Loucy (cell line): ENCODE data around the gene NUAK2.

ENCODE experiments used
- H2AFZ ChIP-seq: fragments of 200-600 bp; sonication (generic); 2 replicates; pipeline ENCODE4 v1.6.0; 2016; ENCODE audit warnings: antibody characterized with exemption, mild to moderate bottlenecking, low read length, moderate library complexity
- H3F3A ChIP-seq: fragments of 200-600 bp; 2 replicates; pipeline ENCODE4 v1.6.0; 2016; ENCODE audit warnings: antibody characterized with exemption, low read depth, mild to moderate bottlenecking
- H3K27me3 ChIP-seq: fragments of 200-600 bp; sonication (generic); 2 replicates; pipeline ENCODE4 v1.6.1; 2014; ENCODE audit warnings: low read length, mild to moderate bottlenecking; ENCODE audit not compliant: insufficient read depth, poor library complexity, severe bottlenecking
- H3K36me3 ChIP-seq: fragments of 200-600 bp; sonication (generic); 2 replicates; pipeline ENCODE4 v1.6.1; 2016; ENCODE audit warnings: low read length; ENCODE audit not compliant: insufficient read depth
- H3K4me1 ChIP-seq: fragments of 200-600 bp; sonication (generic); 2 replicates; pipeline ENCODE4 v1.5.1; 2014; ENCODE audit warnings: low read length, mild to moderate bottlenecking; ENCODE audit not compliant: insufficient read depth, poor library complexity, severe bottlenecking
- H3K4me2 ChIP-seq: fragments of 200-600 bp; sonication (generic); 2 replicates; pipeline ENCODE4 v1.6.0; 2014; ENCODE audit warnings: antibody characterized with exemption, low read length, low read depth, mild to moderate bottlenecking; ENCODE audit not compliant: poor library complexity, severe bottlenecking
- H3K4me3 ChIP-seq: fragments of 200-600 bp; sonication (generic); 2 replicates; pipeline ENCODE4 v1.5.1; 2014; ENCODE audit warnings: low read length, mild to moderate bottlenecking, mixed read lengths; ENCODE audit not compliant: poor library complexity, severe bottlenecking
- H3K79me2 ChIP-seq: fragments of 200-600 bp; sonication (generic); 2 replicates; pipeline ENCODE4 v1.6.1; 2014; ENCODE audit warnings: low read length; ENCODE audit not compliant: insufficient read depth
- H3K9ac ChIP-seq: fragments of 200-600 bp; sonication (generic); 2 replicates; pipeline ENCODE4 v1.6.0; 2014; ENCODE audit warnings: mild to moderate bottlenecking, low read depth, low read length, moderate library complexity; ENCODE audit not compliant: poor library complexity, severe bottlenecking
- H3K9me2 ChIP-seq: fragments of 200-600 bp; sonication (generic); replicated peaks from 2 replicates; pipeline ENCODE4 v1.6.1; 2016; ENCODE audit warnings: low read depth, low read length, mixed read lengths
- H3K9me3 ChIP-seq: fragments of 200-600 bp; sonication (generic); 2 replicates; pipeline ENCODE4 v1.6.1; 2014; ENCODE audit warnings: mild to moderate bottlenecking, antibody characterized with exemption, low read length, low read depth; ENCODE audit not compliant: insufficient read depth
- H4K20me1 ChIP-seq: fragments of 200-600 bp; sonication (generic); 2 replicates; pipeline ENCODE4 v1.6.0; 2014; ENCODE audit warnings: antibody characterized with exemption, low read length, mild to moderate bottlenecking; ENCODE audit not compliant: insufficient read depth, poor library complexity, severe bottlenecking
- CTCF ChIP-seq: fragments of 200-600 bp; sonication (generic); conservative IDR thresholded peaks from 2 replicates; pipeline ENCODE4 v1.5.1; 2014; ENCODE audit warnings: mild to moderate bottlenecking, antibody characterized with exemption, low read length
- EZH2phosphoT487 ChIP-seq: fragments of 200-600 bp; IDR thresholded peaks from 2 replicates; pipeline ENCODE4 v1.6.1; 2018; ENCODE audit warnings: antibody characterized with exemption, mild to moderate bottlenecking, moderate library complexity, borderline replicate concordance

The NUAK2 gene

GRCh38 chr1:205337481-205337880, 15.9 kb upstream of the NUAK2 start:
- 0 out of 2 replicates have a peak overlapping the region, but pooled peaks have one; percentile 54 for H2AFZ ChIP-seq
- TF ChIP-seq EZH2phosphoT487 (no peak), CTCF (no peak)
- H3K36me3 ChIP-seq = no peaks in the 10 kb centered on the region
- no peaks in the 10 kb centered on the region for H3K27me3 ChIP-seq
- no peaks in the 10 kb centered on the region for H3K9me2 ChIP-seq
- H3K9me3 ChIP-seq = no peaks in the 10 kb centered on the region
- H3K79me2 ChIP-seq = no peaks in the 10 kb centered on the region
- H3K4me1 ChIP-seq = no peaks in the 10 kb centered on the region
- no peaks in the 10 kb centered on the region for H3F3A ChIP-seq
- no peaks in the 10 kb centered on the region for H4K20me1 ChIP-seq
- H3K4me3 ChIP-seq = no peak overlapping the region
- no peak overlapping the region for H3K4me2 ChIP-seq
- no peak overlapping the region for H3K9ac ChIP-seq

- Histone ChIP-seq H3K4me1 (no peaks in the 10 kb centered on the region), H3K9me2 (no peaks in the 10 kb centered on the region), H3K79me2 (no peaks in the 10 kb centered on the region), H3K9ac (no peak overlapping the region), H3F3A (no peaks in the 10 kb centered on the region), H3K4me3 (no peak overlapping the region), H4K20me1 (no peaks in the 10 kb centered on the region), H3K9me3 (no peaks in the 10 kb centered on the region), H2AFZ (no peak overlapping the region), H3K36me3 (no peaks in the 10 kb centered on the region), H3K27me3 (no peaks in the 10 kb centered on the region), H3K4me2 (no peak overlapping the region)
- TF ChIP-seq CTCF (peak; percentile 100), EZH2phosphoT487 (no peak)
Observed at GRCh38 chr1:205335692-205336091, 14.1 kb upstream of the NUAK2 start.

- TF ChIP-seq EZH2phosphoT487 (no peak), CTCF (no peak)
- no peaks in the 10 kb centered on the region for H3K27me3 ChIP-seq
Observed at GRCh38 chr1:205332015-205332791, 10.7 kb upstream of the NUAK2 start.

More at GRCh38 chr1:205332015-205332791, 10.7 kb upstream of the NUAK2 start:
- no peaks in the 10 kb centered on the region for H3K9me2 ChIP-seq
- no peak overlapping the region for H3K4me3 ChIP-seq
- H3K79me2 ChIP-seq = no peaks in the 10 kb centered on the region
- no peaks in the 10 kb centered on the region for H3K4me1 ChIP-seq
- no peaks in the 10 kb centered on the region for H3K36me3 ChIP-seq
- H3K9me3 ChIP-seq = no peaks in the 10 kb centered on the region
- no peaks in the 10 kb centered on the region for H4K20me1 ChIP-seq
- H3K9ac ChIP-seq = no peak overlapping the region
- no peaks in the 10 kb centered on the region for H3F3A ChIP-seq
- H3K4me2 ChIP-seq = no peak overlapping the region
- H2AFZ ChIP-seq = no peak overlapping the region
